HG03558 (cell line): ENCODE data around the gene LRRTM2.
"Not testable (repeated sequence)": the region's sequence is repeated elsewhere in the genome, so short reads cannot be mapped to it uniquely, and the experiment has no call there.

ENCODE experiments used
- ATAC-seq: cut with Tn5 transposase; IDR thresholded peaks from one replicate; pipeline ENCODE4 v1.9.1; 2021; ENCODE audit warnings: moderate number of reproducible peaks; ENCODE audit not compliant: unreplicated experiment; ENCODE audit errors: extremely low read depth

The LRRTM2 gene

GRCh38 chr5:138843316-138844124, 31.6 kb downstream of the LRRTM2 start:
- ATAC-seq: no peak

- ATAC-seq: no peak
Measured at GRCh38 chr5:138841531-138841930, 33.6 kb downstream of the LRRTM2 start.

- ATAC-seq: no peak
Measured at GRCh38 chr5:138840103-138840502, 35.0 kb downstream of the LRRTM2 start.

- ATAC-seq: no peak
Measured at GRCh38 chr5:138837160-138837559, 38.0 kb downstream of the LRRTM2 start.

- ATAC-seq: not testable (repeated sequence)
Measured at GRCh38 chr5:138834853-138835252, 40.3 kb downstream of the LRRTM2 start.

- no peak for ATAC-seq
Measured at GRCh38 chr5:138833726-138834480, 41.2 kb downstream of the LRRTM2 start.

GRCh38 chr5:138833080-138833479, 42.1 kb downstream of the LRRTM2 start:
- ATAC-seq: no peak

GRCh38 chr5:138832218-138832617, 42.9 kb downstream of the LRRTM2 start:
- ATAC-seq: no peak

GRCh38 chr5:138831703-138832102, 43.4 kb downstream of the LRRTM2 start:
- no peak for ATAC-seq

GRCh38 chr5:138829341-138829740, 45.8 kb downstream of the LRRTM2 start:
- no peak for ATAC-seq

GRCh38 chr5:138828556-138828955, 46.6 kb downstream of the LRRTM2 start:
- ATAC-seq: no peak

- no peak for ATAC-seq
Measured at GRCh38 chr5:138824924-138825863, 49.9 kb downstream of the LRRTM2 start.

GRCh38 chr5:138824516-138824915, 50.6 kb downstream of the LRRTM2 start:
- no peak for ATAC-seq

- ATAC-seq: no peak
Measured at GRCh38 chr5:138820695-138821094, 54.4 kb downstream of the LRRTM2 start.

- ATAC-seq: no peak
Measured at GRCh38 chr5:138819081-138819480, 56.1 kb downstream of the LRRTM2 start.
